Astrocyte of the cerebellum (primary cell): ENCODE measurements around the gene HABP4.
A peak's percentile ranks its signal among the peaks of the same experiment; 100 is the strongest.

ENCODE experiments used
- DNase-seq: peaks from one replicate; pipeline ENCODE4 v3.0.0-alpha.2; 2011; ENCODE audit warnings: low read depth
- H3K4me3 ChIP-seq: 2 replicates; pipeline ENCODE4 v1.5.1; 2011; ENCODE audit warnings: mild to moderate bottlenecking, low read depth, low read length, moderate library complexity
- CTCF ChIP-seq: IDR thresholded peaks from 2 replicates; pipeline ENCODE4 v1.5.1; 2012; ENCODE audit warnings: low read length, low read depth, moderate library complexity, mild to moderate bottlenecking; ENCODE audit errors: missing control alignments
- in situ Hi-C: cut with HindIII; loops from 2 replicates; pipeline ENCODE4 v1.10.0; 2017; ENCODE audit warnings: low sequenced_read_pairs

Gene HABP4

GRCh38 chr9:96417051-96417586 is 32.9 kb upstream of the HABP4 start:
- H3K4me3 ChIP-seq: peak overlapping the region; percentile 89
- TF ChIP-seq CTCF: no peak
- peak; percentile 26 for DNase-seq
- in situ Hi-C loops: no loop called here

GRCh38 chr9:96417661-96418082 is 32.3 kb upstream of the HABP4 start:
- H3K4me3 ChIP-seq: peak overlapping the region; percentile 89
- in situ Hi-C loops: no loop called here
- no peak for DNase-seq
- no peak for TF ChIP-seq CTCF

GRCh38 chr9:96418083-96418919 is 31.7 kb upstream of the HABP4 start, which contains the start of gene ZNF367:
ZNF367 (minus strand) TSS chr9:96418370; CDS start chr9:96418032, 338 bp downstream.
- TF ChIP-seq CTCF: no peak
- in situ Hi-C loops: no loop called here
- peak within 1 kb of the TSS; percentile 89 for H3K4me3 ChIP-seq
- peak; percentile 91 for DNase-seq

GRCh38 chr9:96418920-96419690 is 30.9 kb upstream of the HABP4 start:
- no peak for DNase-seq
- peak overlapping the region; percentile 89 for H3K4me3 ChIP-seq
- TF ChIP-seq CTCF: no peak
- in situ Hi-C loops: no loop called here

GRCh38 chr9:96419691-96419969 is 30.3 kb upstream of the HABP4 start:
- DNase-seq: no peak
- H3K4me3 ChIP-seq: peak overlapping the region; percentile 89
- in situ Hi-C loops: no loop called here
- no peak for TF ChIP-seq CTCF

GRCh38 chr9:96420468-96421219 is 29.3 kb upstream of the HABP4 start:
- TF ChIP-seq CTCF: no peak
- peak; percentile 82 for DNase-seq
- in situ Hi-C loops: no loop called here
- H3K4me3 ChIP-seq: no peak overlapping the region
